ENCODE results near the gene C1QTNF8.

DNA sequence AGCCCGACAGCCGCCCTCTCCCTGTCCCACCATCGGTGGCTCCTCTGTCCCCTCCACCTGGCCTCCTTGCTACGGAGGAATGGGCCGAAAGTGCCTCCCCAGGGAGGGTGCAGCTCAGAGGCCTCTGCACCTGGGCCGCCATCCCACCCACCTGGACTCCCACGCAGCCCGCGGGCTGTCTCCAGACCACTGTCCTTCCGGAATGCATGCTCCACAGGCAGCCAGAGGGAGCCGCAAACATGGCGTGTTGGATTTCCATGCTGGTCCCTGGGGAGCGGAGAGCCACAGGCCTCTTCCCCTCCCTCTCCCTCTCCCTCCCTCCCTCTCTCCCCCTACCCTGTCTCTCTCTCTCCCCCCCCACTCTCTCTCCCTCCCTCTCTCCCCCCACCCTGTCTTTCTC, 20.5 kb downstream of the C1QTNF8 start:
- no peak for TF ChIP-seq EZH2 (IDR thresholded peaks at IDR 0.05; ENCODE audit: borderline replicate concordance, low read length)
- TF ChIP-seq, protein P1, sequence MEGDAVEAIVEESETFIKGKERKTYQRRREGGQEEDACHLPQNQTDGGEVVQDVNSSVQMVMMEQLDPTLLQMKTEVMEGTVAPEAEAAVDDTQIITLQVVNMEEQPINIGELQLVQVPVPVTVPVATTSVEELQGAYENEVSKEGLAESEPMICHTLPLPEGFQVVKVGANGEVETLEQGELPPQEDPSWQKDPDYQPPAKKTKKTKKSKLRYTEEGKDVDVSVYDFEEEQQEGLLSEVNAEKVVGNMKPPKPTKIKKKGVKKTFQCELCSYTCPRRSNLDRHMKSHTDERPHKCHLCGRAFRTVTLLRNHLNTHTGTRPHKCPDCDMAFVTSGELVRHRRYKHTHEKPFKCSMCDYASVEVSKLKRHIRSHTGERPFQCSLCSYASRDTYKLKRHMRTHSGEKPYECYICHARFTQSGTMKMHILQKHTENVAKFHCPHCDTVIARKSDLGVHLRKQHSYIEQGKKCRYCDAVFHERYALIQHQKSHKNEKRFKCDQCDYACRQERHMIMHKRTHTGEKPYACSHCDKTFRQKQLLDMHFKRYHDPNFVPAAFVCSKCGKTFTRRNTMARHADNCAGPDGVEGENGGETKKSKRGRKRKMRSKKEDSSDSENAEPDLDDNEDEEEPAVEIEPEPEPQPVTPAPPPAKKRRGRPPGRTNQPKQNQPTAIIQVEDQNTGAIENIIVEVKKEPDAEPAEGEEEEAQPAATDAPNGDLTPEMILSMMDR (conservative IDR thresholded peaks at IDR 0.05 in 1 of 2, IDR thresholded peaks at IDR 0.05 in 1 of 2; ENCODE audit: extremely low read depth in 1 of 2, insufficient read depth in 1 of 2, low read depth in 1 of 2, low read length in 2 of 2): no peak

All from mammary epithelial cell (primary cell).